ENCODE measurements around the gene ERICH4.
"Not testable (repeated sequence)": the region's sequence is repeated elsewhere in the genome, so short reads cannot be mapped to it uniquely, and the experiment has no call there.

ERICH4 gene

GRCh38 chr19:41415154-41415571, 27.8 kb upstream of the ERICH4 start:
- DNase-seq: no peak

- DNase-seq: no peak
Observed at GRCh38 chr19:41416194-41416674, 26.7 kb upstream of the ERICH4 start.

- no peak for DNase-seq
Observed at GRCh38 chr19:41420101-41420880, 22.7 kb upstream of the ERICH4 start.

GRCh38 chr19:41421314-41421713, 21.6 kb upstream of the ERICH4 start:
- DNase-seq: no peak

GRCh38 chr19:41421973-41422372, 21.0 kb upstream of the ERICH4 start:
- DNase-seq: no peak

- DNase-seq: no peak
Observed at GRCh38 chr19:41422456-41422855, 20.5 kb upstream of the ERICH4 start.

- no peak for DNase-seq
Observed at GRCh38 chr19:41422955-41423354, 20.0 kb upstream of the ERICH4 start.

GRCh38 chr19:41424335-41425173, 18.4 kb upstream of the ERICH4 start:
- DNase-seq: no peak

- DNase-seq: no peak
Observed at GRCh38 chr19:41425174-41426115, 17.5 kb upstream of the ERICH4 start.

GRCh38 chr19:41426116-41426841, 16.7 kb upstream of the ERICH4 start:
- no peak for DNase-seq

GRCh38 chr19:41426952-41427646, 15.9 kb upstream of the ERICH4 start, which contains the start of gene B3GNT8:
B3GNT8 (minus strand) TSS chr19:41427374; CDS start chr19:41426778, 596 bp downstream.
- DNase-seq: peak; percentile 59

- DNase-seq: peak; percentile 32
Observed at GRCh38 chr19:41427647-41428480, 15.1 kb upstream of the ERICH4 start.

- no peak for DNase-seq
Observed at GRCh38 chr19:41428481-41428859, 14.5 kb upstream of the ERICH4 start.

GRCh38 chr19:41430922-41431321, 12.0 kb upstream of the ERICH4 start:
- no peak for DNase-seq

GRCh38 chr19:41431426-41432386, 11.2 kb upstream of the ERICH4 start:
- DNase-seq: no peak

- DNase-seq: no peak
Observed at GRCh38 chr19:41433171-41433570, 9.8 kb upstream of the ERICH4 start.

- DNase-seq: no peak
Observed at GRCh38 chr19:41434450-41434849, 8.5 kb upstream of the ERICH4 start.

GRCh38 chr19:41435376-41435775, 7.6 kb upstream of the ERICH4 start:
- not testable (repeated sequence) for DNase-seq

All from activated CD4-positive, alpha-beta T cell treated with anti-CD3 and anti-CD28 coated beads for 48 hours (primary cell).